ENCODE measurements around the gene SHISA9.

GRCh38 chr16:12853972-12854371 is 47.4 kb upstream of the SHISA9 start:
- TF ChIP-seq POLR2AphosphoS5 (IDR thresholded peaks at IDR 0.05; ENCODE audit: low read depth) (no peak), CTCF (IDR thresholded peaks at IDR 0.05; ENCODE audit: insufficient read depth, low read length) (no peak)

Measured in HL-60 (cell line).